Bronchial epithelial cell (primary cell): ENCODE results near the gene GGCT. TPM values are rescaled to one million over a fixed set of nuclear protein-coding genes. Genes with fewer than 3 reads are reported as not detected.

ENCODE experiments used
- DNase-seq: peaks from one replicate; pipeline ENCODE4 v3.0.0-alpha.2; 2010; ENCODE audit warnings: low read depth
- FAIRE-seq: peaks from 2 replicates; lab custom pipeline; 2011; peaks lifted over from hg19 to GRCh38; lab: Jason Lieb, UNC
- H3K27me3 ChIP-seq: 2 replicates; pipeline ENCODE4 v1.5.1; 2011; ENCODE audit warnings: low read length; ENCODE audit not compliant: control insufficient read depth, insufficient read depth
- H3K36me3 ChIP-seq: 2 replicates; pipeline ENCODE4 v1.5.1; 2011; ENCODE audit warnings: low read length; ENCODE audit not compliant: control insufficient read depth, insufficient read depth
- H3K4me3 ChIP-seq: 2 replicates; pipeline ENCODE4 v1.5.1; 2011; ENCODE audit warnings: mild to moderate bottlenecking, low read depth, low read length, control low read depth
- CTCF ChIP-seq: IDR thresholded peaks from 2 replicates; pipeline ENCODE4 v1.5.1; 2011; ENCODE audit warnings: mild to moderate bottlenecking, moderate library complexity, low read length, control low read depth, inconsistent platforms; ENCODE audit not compliant: insufficient read depth, severe bottlenecking
- total RNA-seq: library from RNA; depleted of rRNA; stranded (reverse); fragments of >200 nt; gene quantifications from 2 replicates; pipeline ENCODE4 v1.2.1, GENCODE V29; 2014

Gene GGCT
- total RNA-seq, 1 donor from 2014 or later, result 57.9 TPM

DNA sequence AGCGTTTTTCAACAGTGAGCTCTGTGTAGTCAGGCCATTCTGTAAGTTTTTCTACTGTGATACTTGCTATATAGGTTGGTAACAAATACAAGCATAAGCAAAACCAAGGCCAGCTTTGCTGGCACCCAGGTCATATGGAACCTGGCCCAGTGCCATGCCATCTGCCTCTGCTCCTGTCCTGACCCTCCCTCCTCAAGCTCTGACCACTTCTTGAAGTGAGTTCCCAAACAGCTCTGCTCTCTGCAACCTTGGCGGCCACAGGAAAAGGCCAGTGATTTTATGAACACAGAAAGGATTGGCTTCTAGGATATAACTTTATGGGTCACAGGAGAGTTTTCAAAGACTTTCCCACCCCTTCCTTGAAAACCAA lies 38.8 kb downstream of the GGCT start:
- DNase-seq, result no peak
- Histone ChIP-seq H3K4me3 (no peak overlapping the region), H3K27me3 (no peaks in the 10 kb centered on the region), H3K36me3 (no peaks in the 10 kb centered on the region)
- FAIRE-seq, result no peak
- no peak for TF ChIP-seq CTCF

GRCh38 chr7:30465046-30465810 lies 39.4 kb downstream of the GGCT start:
- no peak for TF ChIP-seq CTCF

GRCh38 chr7:30464231-30464671 lies 40.4 kb downstream of the GGCT start:
- Histone ChIP-seq H3K4me3 (no peak overlapping the region), H3K36me3 (no peaks in the 10 kb centered on the region), H3K27me3 (no peaks in the 10 kb centered on the region)
- no peak for TF ChIP-seq CTCF
- no peak for DNase-seq
- no peak for FAIRE-seq

More at GRCh38 chr7:30465046-30465810, 39.4 kb downstream of the GGCT start:
- Histone ChIP-seq H3K4me3 (no peak overlapping the region), H3K36me3 (no peaks in the 10 kb centered on the region), H3K27me3 (no peaks in the 10 kb centered on the region)
- FAIRE-seq (no peak), DNase-seq (no peak)

DNA sequence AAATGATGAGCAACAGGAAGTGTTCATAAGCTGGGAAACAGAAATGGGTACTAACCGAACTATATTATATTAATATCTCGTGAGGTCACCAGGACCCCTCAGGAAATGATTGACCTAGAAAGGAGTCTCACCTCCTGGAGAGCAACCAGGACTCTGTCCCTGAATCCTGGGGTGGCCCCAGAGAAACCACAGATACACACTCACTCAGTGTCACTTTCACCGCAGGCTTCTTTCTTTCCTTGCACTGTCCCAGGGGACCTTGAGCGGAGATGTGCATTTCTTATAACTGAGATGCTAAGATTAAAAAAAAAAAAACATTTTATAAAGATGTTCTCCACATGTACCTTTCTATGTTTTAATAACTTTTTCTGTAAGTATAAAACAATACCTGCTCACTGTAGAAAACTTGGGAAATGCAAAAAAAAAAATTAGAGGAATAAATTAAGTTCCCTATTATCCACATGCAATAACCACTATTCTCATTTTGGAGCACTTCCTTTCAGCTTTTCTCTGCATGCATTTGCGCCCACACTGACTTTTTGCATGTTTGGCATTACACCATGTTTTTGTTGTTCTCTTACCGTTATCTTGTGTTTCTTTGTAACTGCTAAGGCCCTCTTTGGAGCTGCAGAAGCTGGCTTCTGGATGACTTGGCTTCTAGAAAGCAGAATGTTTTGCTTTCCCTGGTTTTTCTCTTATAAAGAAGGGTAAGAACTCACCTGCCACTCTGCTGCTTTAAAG lies 41.1 kb downstream of the GGCT start:
- TF ChIP-seq CTCF, result no peak
- Histone ChIP-seq H3K27me3 (no peaks in the 10 kb centered on the region), H3K36me3 (no peaks in the 10 kb centered on the region), H3K4me3 (no peak overlapping the region)
- no peak for FAIRE-seq
- DNase-seq, result no peak

DNA sequence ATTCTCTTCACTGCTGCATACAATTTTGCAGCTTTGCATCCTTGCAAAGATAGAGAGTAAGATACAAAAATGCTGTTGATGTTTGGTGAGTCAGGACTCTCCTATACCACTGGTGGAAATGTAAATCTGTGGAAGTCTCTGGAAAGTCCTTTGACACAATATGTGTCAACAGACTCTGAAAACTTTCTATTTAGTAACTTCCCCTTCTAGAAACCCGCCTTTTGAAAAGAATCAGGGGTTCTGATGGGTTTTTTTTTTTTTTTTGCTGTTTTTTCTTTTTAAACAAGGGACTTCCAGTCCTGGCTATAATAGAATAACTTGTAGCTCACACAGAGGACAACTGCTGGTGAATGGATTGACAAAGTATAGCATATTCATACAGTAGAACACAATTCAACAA lies 42.5 kb downstream of the GGCT start:
- DNase-seq, result no peak
- H3K36me3 ChIP-seq, result no peaks in the 10 kb centered on the region
- no peak for TF ChIP-seq CTCF
- no peaks in the 10 kb centered on the region for H3K27me3 ChIP-seq
- no peak overlapping the region for H3K4me3 ChIP-seq
- FAIRE-seq, result no peak
